Upper lobe of left lung (tissue), 4 donors: ENCODE data around the gene DOK7.

Experiments used
- POLR2A ChIP-seq, 4 donors: fragments of 450-650 bp; IDR thresholded peaks; one replicate each; pipeline ENCODE4 v1.5.1; 2016 to 2017; ENCODE audit warnings: antibody characterized with exemption in 4 of 4, mild to moderate bottlenecking in 2 of 4
- POLR2AphosphoS5 ChIP-seq, 2 donors: sonication (generic); formaldehyde crosslinking; IDR thresholded peaks; one replicate each; pipeline ENCODE4 v1.5.1; 2017; ENCODE audit warnings: antibody characterized with exemption in 2 of 2
- TF ChIP-seq, protein P1 (sequence below), 6 experiments: fragments of 450-650 bp in 4 of 6; fragments of 200-600 bp in 2 of 6; sonication (generic) in 2 of 6; IDR thresholded peaks; one replicate each; pipeline ENCODE4 v1.5.1; 2016 to 2019; ENCODE audit warnings: antibody characterized with exemption in 6 of 6

DNA sequence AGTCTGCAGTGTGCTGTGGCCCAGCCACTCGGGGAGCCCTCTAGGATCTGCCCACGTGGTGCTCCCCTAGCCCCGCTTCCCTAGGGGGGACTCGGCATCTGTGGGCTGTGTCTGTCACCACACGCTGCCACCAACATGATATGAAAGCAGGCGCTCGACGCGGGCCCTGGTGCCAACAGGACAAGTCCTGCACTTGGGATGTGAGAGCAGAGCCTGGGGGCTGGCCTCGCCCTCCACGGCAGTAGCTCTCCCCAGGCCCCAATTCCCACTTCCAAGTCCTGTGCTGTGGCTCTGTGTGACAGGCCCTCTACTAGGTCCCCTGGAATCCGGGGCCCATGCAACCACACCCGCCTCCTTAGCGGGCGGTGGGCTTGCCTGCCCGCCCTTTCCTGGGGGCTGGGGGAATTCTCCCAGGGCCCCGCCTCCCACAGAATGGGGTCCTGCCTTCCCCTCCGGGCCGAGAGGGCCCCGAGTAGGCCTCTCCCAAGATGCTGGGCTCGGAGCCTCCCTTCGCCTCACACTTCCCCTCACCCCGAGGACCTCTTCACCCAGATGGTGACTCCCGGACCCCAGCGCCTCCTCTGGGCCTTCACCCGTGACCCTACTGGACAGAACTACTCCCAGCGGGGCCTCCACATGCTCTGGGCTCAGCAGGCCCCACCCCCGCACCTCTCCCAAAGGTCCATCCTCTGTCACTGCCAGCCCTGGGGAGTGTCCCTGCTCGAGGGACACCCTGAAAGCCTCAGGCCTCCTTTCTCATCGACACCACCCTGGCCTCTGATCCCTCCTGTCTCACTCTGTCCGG, 57.9 kb downstream of the DOK7 start:
- TF ChIP-seq, protein P1, sequence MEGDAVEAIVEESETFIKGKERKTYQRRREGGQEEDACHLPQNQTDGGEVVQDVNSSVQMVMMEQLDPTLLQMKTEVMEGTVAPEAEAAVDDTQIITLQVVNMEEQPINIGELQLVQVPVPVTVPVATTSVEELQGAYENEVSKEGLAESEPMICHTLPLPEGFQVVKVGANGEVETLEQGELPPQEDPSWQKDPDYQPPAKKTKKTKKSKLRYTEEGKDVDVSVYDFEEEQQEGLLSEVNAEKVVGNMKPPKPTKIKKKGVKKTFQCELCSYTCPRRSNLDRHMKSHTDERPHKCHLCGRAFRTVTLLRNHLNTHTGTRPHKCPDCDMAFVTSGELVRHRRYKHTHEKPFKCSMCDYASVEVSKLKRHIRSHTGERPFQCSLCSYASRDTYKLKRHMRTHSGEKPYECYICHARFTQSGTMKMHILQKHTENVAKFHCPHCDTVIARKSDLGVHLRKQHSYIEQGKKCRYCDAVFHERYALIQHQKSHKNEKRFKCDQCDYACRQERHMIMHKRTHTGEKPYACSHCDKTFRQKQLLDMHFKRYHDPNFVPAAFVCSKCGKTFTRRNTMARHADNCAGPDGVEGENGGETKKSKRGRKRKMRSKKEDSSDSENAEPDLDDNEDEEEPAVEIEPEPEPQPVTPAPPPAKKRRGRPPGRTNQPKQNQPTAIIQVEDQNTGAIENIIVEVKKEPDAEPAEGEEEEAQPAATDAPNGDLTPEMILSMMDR (IDR thresholded peaks at IDR 0.05) = no peak
- TF ChIP-seq POLR2A (IDR thresholded peaks at IDR 0.05) (no peak), POLR2AphosphoS5 (IDR thresholded peaks at IDR 0.05) (peak in 1 of 2 donors; percentile 7)
